Bronchial epithelial cell (primary cell): ENCODE data around the gene VGF. TPM values are rescaled to one million over a fixed set of nuclear protein-coding genes. Genes with fewer than 3 reads are reported as not detected.
A peak's percentile ranks its signal among the peaks of the same experiment; 100 is the strongest.

Experiments used
- DNase-seq: peaks from one replicate; pipeline ENCODE4 v3.0.0-alpha.2; 2010; ENCODE audit warnings: low read depth
- FAIRE-seq: peaks from 2 replicates; lab custom pipeline; 2011; peaks lifted over from hg19 to GRCh38; lab: Jason Lieb, UNC
- H3K27me3 ChIP-seq: 2 replicates; pipeline ENCODE4 v1.5.1; 2011; ENCODE audit warnings: low read length; ENCODE audit not compliant: control insufficient read depth, insufficient read depth
- H3K36me3 ChIP-seq: 2 replicates; pipeline ENCODE4 v1.5.1; 2011; ENCODE audit warnings: low read length; ENCODE audit not compliant: control insufficient read depth, insufficient read depth
- H3K4me3 ChIP-seq: 2 replicates; pipeline ENCODE4 v1.5.1; 2011; ENCODE audit warnings: mild to moderate bottlenecking, low read depth, low read length, control low read depth
- total RNA-seq: library from RNA; depleted of rRNA; stranded (reverse); fragments of >200 nt; gene quantifications from 2 replicates; pipeline ENCODE4 v1.2.1, GENCODE V29; 2014
- TF ChIP-seq, protein P1 (sequence below): IDR thresholded peaks from 2 replicates; pipeline ENCODE4 v1.5.1; 2011; ENCODE audit warnings: mild to moderate bottlenecking, moderate library complexity, low read length, control low read depth, inconsistent platforms; ENCODE audit not compliant: insufficient read depth, severe bottlenecking

VGF gene
- total RNA-seq, 1 donor from 2014 or later = not detected

DNA sequence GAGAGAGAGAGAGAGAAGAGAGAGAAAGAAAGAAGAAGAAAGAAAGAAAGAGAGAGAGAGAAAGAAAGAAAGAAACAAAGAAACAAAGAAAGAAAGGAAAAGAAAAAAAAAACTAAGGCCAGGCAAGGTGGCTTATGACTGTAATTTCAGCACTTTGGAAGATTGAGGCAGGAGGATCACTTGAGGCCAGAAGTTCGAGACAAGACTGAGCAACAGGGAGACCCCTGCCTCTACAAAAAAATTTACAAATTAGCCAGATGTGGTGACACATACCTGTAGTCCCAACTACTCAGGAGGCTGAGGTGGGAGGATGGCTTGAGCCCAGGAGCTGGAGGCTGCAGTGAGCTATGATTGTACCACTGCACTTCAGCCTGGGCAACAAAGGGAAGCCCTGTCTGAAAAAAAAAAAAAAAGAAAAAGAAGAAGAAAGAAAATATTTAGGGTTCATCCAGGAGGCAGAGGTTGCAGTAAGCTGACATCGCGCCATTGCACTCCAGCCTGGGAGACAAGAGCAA is 35.7 kb downstream of the VGF start:
- no peak overlapping the region for H3K4me3 ChIP-seq

DNA sequence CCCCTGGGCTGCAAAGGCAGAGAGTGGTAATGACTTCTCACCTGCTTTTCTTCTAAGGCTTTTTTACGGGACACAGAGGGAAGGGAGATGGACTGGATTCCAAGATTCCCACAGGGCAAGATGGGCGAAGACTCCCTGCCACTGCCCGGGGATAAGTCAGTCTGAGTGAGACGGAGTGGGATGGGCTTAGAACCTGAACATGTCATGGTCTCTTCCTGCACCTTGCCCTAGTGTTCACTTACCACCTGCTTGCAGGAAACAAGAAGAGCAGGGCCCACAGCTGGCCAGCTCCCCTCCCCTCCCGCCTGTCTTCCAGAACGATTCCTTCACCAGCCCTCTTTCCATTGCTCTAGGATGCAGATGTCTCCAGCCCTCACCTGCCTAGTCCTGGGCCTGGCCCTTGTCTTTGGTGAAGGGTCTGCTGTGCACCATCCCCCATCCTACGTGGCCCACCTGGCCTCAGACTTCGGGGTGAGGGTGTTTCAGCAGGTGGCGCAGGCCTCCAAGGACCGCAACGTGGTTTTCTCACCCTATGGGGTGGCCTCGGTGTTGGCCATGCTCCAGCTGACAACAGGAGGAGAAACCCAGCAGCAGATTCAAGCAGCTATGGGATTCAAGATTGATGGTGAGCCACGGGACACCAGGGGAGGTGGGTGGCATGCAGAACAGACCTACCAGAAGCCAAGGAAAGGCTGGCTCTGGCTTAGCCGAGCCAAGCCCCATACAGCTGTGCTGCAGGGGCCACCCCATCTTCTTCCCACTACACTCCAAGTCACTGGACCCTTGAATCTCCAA is 37.1 kb downstream of the VGF start:
- TF ChIP-seq, protein P1, sequence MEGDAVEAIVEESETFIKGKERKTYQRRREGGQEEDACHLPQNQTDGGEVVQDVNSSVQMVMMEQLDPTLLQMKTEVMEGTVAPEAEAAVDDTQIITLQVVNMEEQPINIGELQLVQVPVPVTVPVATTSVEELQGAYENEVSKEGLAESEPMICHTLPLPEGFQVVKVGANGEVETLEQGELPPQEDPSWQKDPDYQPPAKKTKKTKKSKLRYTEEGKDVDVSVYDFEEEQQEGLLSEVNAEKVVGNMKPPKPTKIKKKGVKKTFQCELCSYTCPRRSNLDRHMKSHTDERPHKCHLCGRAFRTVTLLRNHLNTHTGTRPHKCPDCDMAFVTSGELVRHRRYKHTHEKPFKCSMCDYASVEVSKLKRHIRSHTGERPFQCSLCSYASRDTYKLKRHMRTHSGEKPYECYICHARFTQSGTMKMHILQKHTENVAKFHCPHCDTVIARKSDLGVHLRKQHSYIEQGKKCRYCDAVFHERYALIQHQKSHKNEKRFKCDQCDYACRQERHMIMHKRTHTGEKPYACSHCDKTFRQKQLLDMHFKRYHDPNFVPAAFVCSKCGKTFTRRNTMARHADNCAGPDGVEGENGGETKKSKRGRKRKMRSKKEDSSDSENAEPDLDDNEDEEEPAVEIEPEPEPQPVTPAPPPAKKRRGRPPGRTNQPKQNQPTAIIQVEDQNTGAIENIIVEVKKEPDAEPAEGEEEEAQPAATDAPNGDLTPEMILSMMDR = no peak
- no peaks in the 10 kb centered on the region for H3K27me3 ChIP-seq
- H3K4me3 ChIP-seq = peak overlapping the region; percentile 47
- H3K36me3 ChIP-seq = peaks cover 25% of the 10 kb centered on the region
- FAIRE-seq (no peak), DNase-seq (no peak)

More for the DNA sequence above, 35.7 kb downstream of the VGF start:
- no peaks in the 10 kb centered on the region for H3K27me3 ChIP-seq
- peaks cover 28% of the 10 kb centered on the region for H3K36me3 ChIP-seq
- DNase-seq = no peak
- TF ChIP-seq, protein P1 = no peak
- no peak for FAIRE-seq

DNA sequence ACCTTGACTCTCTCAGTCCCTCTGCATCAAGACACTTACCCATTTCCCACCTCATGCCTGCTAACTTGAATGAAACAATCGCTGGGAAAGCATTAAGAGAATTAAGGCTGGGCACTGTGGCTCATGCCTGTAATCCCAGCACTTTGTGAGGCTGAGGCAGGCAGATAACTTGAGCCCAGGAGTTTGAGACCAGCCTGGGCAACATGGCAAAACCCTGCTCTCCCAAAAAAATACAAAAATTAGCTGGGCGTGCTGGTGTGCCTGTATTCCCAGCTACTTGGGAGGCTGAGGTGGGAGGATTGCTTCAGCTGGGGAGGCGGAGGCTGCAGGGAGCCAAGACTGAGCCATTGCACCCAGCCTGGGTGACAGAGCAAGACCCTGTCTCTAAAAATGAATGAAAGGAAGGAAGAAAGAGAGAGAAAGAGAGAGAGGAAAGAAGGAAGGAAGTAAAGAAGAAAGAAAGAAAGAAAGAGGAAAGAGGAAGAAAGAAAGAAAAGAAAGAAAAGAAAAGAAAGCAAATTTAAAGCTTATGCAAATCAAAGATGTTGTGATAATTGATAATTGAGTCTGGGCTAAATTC is 37.8 kb downstream of the VGF start:
- H3K36me3 ChIP-seq = peaks cover 25% of the 10 kb centered on the region
- TF ChIP-seq, protein P1 = no peak
- peak overlapping the region; percentile 47 for H3K4me3 ChIP-seq
- FAIRE-seq (no peak), DNase-seq (no peak)
- H3K27me3 ChIP-seq = no peaks in the 10 kb centered on the region

DNA sequence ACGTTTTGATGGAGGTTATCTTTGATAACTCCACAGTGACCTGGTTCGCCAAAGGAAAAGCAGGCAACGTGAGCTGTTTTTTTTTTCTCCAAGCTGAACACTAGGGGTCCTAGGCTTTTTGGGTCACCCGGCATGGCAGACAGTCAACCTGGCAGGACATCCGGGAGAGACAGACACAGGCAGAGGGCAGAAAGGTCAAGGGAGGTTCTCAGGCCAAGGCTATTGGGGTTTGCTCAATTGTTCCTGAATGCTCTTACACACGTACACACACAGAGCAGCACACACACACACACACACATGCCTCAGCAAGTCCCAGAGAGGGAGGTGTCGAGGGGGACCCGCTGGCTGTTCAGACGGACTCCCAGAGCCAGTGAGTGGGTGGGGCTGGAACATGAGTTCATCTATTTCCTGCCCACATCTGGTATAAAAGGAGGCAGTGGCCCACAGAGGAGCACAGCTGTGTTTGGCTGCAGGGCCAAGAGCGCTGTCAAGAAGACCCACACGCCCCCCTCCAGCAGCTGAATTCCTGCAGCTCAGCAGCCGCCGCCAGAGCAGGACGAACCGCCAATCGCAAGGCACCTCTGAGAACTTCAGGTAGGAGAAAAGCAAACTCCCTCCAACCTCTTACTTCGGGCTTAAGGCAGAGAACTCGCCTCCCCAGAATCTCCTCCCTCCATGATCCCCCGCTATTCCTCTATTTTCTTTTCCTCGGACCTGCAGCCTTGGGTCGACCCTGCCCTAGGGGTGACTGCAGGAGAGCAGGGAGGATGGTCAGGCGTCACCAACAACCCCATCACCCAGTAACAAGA is 38.5 kb downstream of the VGF start, which contains the start of gene SERPINE1:
Gene SERPINE1 (plus strand): TSS at position 454 of the 809 bp plus-strand sequence. CDS start 1,290 bp downstream, outside the sequence.
- FAIRE-seq = no peak
- TF ChIP-seq, protein P1 = no peak
- H3K36me3 ChIP-seq = peaks cover 20% of the 10 kb centered on the region
- peak within 1 kb of the TSS; percentile 47 for H3K4me3 ChIP-seq
- H3K27me3 ChIP-seq = no peaks in the 10 kb centered on the region
- DNase-seq = peak; percentile 98

DNA sequence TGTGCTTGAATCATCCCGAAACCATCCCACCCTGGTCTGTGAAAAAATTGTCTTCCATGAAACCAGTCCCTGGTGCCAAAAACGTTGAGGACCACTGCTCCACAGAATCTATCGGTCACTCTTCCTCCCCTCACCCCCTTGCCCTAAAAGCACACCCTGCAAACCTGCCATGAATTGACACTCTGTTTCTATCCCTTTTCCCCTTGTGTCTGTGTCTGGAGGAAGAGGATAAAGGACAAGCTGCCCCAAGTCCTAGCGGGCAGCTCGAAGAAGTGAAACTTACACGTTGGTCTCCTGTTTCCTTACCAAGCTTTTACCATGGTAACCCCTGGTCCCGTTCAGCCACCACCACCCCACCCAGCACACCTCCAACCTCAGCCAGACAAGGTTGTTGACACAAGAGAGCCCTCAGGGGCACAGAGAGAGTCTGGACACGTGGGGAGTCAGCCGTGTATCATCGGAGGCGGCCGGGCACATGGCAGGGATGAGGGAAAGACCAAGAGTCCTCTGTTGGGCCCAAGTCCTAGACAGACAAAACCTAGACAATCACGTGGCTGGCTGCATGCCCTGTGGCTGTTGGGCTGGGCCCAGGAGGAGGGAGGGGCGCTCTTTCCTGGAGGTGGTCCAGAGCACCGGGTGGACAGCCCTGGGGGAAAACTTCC is 39.2 kb downstream of the VGF start:
- TF ChIP-seq, protein P1 = no peak
- FAIRE-seq = no peak
- H3K36me3 ChIP-seq = peaks cover 19% of the 10 kb centered on the region
- no peak overlapping the region for H3K4me3 ChIP-seq
- DNase-seq = peak; percentile 88
- H3K27me3 ChIP-seq = no peaks in the 10 kb centered on the region
